ENCODE measurements around the gene CCR4.
"Not testable (repeated sequence)": the region's sequence is repeated elsewhere in the genome, so short reads cannot be mapped to it uniquely, and the experiment has no call there.

Gene CCR4

GRCh38 chr3:32954506-32954905, 3.1 kb downstream of the CCR4 start:
- DNase-seq: no peak

GRCh38 chr3:32956750-32957570, 5.5 kb downstream of the CCR4 start:
- DNase-seq: no peak

- DNase-seq: no peak
Observed at GRCh38 chr3:32958509-32958908, 7.1 kb downstream of the CCR4 start.

DNA sequence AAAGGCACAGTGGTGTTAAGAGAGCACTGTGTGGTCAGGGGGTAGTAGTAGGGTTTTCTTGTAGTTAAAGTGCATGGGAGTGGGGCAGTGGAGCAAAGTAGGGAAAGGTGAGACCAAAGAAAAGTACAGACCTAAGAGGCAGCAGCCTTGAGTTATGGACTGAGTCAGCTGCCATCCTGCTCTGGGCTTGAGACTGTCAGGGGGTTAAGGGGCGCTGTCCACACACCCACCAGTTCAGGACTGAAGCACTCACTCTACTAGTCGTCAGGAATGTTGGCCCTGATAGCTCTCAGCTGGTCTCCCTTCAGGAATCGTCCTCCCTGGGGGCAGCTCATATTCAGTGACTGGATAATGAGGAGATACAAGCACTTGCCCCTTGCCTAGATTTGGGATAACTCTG, 7.9 kb downstream of the CCR4 start:
- no peak for DNase-seq

- DNase-seq: no peak
Observed at GRCh38 chr3:32960404-32961170, 9.1 kb downstream of the CCR4 start.

DNA sequence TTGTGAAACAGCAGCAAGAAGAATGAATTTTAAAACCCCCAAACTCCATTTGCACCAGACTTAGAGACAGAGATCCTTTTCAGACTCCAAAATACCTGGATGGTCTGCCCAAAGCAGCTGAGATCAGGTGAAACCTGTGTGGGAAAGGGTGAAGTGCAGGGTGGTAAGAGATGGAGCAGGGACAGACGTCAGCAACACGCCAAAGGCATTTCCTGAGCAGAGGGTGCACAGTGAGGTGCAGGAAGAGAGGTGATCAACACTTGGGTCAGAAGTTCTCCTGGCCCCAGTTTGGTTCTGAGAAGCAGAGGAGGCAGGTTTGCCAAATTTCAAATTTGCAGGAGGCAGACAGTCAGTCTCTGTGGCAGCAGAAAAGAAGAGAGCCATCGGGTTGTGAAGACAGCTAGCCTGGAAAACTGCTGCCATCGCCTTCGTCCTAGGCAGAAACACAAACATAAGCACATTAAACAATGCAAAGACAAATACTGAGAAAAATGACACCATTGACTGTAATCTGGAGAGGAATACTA, 9.8 kb downstream of the CCR4 start:
- no peak for DNase-seq

DNA sequence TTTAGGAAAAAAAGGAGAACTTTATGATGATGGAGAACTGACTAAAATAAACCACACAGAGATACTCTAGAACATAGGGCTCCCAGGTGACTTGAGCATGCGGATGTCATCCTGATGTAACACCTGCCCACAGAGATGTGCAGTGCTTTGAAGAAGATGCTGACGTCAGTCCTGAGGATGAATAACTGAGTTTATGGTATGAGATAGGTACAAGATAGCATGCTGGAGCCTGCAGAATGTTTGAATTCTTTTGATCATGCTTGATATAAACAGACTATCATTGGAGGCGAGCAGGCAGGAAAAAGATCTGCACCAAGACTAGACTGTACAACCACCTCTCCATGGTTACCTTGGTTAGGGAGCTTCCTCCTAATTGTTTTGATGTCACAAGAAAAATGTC, 12.4 kb downstream of the CCR4 start:
- no peak for DNase-seq

DNA sequence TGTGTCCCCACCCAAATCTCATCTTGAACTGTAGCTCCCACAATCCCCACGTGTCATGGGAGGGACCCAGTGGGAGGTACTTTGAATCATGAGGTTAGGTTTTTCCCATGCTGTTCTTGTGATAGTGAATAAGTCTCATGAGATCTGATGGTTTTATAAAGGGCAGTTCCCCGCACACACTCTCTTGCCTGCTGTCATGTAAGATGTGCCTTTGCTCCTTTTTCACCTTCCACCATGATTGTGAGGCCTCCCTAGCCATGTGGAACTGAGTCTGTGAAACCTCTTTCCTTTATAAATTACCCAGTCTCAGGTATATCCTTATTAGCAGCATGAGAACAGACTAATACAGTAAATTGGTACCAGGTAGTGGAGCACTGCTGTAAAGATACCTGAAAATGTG, 13.3 kb downstream of the CCR4 start:
- not testable (repeated sequence) for DNase-seq

DNA sequence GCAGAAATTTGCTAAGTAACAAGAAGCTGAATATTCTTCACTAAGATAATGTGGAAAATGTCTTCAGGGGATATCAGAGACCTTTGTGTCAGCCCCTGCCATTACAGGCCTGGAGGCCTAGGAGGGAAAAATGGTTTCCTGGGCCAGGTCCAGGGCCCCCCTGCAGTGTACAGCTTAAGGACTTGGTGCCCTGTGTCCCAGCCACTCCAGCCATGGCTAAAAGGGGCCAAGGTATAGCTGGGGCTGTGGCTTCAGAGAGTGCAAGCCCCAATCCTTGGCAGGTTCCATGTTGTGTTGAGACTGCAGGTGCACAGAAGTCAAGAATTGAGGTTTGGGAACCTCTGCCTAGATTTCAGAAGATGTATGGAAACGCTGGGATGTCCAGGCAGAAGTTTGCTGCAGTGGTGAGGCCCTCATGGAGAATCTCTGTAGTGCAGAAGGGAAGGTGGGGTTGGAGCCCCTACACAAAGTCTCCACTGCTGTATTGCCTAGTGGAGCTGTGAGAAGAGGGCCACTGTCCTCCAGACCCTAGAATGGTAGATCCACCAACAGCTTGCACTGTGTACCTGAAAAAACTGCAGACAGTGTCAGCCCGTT, 14.3 kb downstream of the CCR4 start:
- not testable (repeated sequence) for DNase-seq

GRCh38 chr3:32966627-32967026, 15.2 kb downstream of the CCR4 start:
- DNase-seq: not testable (repeated sequence)

- DNase-seq: no peak
Observed at GRCh38 chr3:32968166-32968919, 16.9 kb downstream of the CCR4 start.

DNA sequence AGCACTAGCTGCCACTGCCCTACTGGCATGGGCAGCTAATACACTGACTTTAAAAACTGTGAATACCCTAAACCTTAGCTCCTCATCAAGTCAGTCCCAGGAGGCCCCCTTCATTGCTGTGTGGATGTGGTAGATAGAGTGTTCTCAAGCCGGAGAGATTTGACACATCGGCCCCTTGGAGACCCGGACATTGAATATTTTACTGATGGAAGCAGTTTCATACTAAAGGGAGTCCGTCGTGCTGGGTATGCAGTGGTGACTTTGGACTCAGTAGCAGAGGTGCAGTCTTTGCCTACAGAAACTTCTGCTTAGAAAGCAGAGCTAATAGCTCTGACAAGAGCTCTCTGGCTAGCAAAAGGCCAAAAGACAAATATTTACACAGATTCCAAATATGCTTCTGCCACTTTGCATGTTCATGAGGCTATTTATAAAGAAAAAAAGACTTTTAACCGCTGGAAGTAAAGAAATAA, 17.5 kb downstream of the CCR4 start:
- DNase-seq: no peak

- no peak for DNase-seq
Observed at GRCh38 chr3:32969656-32970055, 18.2 kb downstream of the CCR4 start.

DNA sequence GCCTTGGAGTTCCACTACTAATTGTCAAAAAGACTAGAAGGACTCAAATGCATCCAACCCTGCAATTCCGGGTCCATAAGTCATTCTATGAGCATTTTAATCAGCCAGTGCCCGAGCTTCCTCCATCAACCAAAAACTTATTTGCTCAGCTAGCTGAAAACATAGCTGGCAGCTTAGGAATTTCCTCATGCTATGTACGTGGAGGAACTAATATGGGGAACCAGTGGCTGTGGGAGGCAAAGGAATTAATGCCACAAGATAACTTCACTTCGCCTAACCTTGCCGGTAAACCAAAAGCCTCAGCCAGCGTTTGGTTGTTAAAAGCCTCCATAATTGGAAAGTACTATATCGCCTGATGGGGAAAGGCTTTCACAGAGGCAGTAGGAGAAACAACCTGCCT, 19.8 kb downstream of the CCR4 start:
- DNase-seq: not testable (repeated sequence)

- no peak for DNase-seq
Observed at GRCh38 chr3:32972482-32973146, 21.2 kb downstream of the CCR4 start.

- DNase-seq: no peak
Observed at GRCh38 chr3:32973982-32974381, 22.5 kb downstream of the CCR4 start.

- no peak for DNase-seq
Observed at GRCh38 chr3:32975891-32976595, 24.6 kb downstream of the CCR4 start.

DNA sequence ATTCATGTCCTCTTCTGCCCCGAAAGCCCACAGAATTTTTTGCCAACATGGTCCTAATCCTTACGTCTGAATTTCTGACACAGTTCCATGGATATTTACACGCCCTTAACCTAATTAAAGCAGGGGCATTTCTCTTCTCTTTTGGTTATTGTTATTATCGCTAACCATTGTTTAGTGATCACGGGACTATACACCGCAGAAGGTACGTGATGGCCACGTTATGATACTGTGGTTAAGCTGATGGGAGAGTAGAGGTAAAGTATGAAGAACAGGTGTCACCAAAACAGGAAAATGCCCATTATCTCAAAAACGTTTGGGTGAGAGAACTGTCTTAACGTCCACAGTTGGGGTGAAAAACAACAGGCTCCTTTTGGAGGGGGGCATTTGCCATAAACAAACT, 26.4 kb downstream of the CCR4 start:
- DNase-seq: no peak

GRCh38 chr3:32978331-32978730, 26.9 kb downstream of the CCR4 start:
- no peak for DNase-seq

DNA sequence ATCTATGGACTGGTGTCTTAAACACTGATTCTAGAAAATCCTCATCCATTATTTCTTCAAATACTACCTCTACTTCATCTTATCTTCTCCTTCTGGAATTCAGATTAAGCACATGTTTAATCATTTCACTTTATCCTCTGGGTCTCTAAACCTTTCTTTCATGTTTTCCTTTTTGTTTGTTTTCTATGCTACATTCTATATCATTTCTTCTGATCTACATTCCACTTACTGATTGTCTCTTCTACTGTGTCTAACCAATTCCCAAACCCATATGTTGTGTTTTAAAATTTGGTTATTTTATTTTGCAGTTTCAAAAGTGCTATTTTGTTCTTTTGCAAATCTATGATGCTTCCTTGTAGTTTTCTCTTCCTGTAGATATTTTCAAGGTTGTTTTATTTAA, 31.7 kb downstream of the CCR4 start:
- DNase-seq: no peak

GRCh38 chr3:32984918-32985317, 33.5 kb downstream of the CCR4 start:
- not testable (repeated sequence) for DNase-seq

GRCh38 chr3:32989171-32989570, 37.7 kb downstream of the CCR4 start:
- no peak for DNase-seq
